HCT116 (cell line): ENCODE data around the gene ARFGAP1.

Experiments
- CTCF ChIP-seq, 3 experiments: fragments of 200-600 bp in 1 of 3; sonication (generic) in 1 of 3; IDR thresholded peaks in 2 of 3; conservative IDR thresholded peaks in 1 of 3; 2 replicates each; pipeline ENCODE4 v1.5.1; 2012 to 2017; ENCODE audit warnings: low read depth in 2 of 3, low read length in 2 of 3, antibody characterized with exemption in 1 of 3, borderline replicate concordance in 1 of 3, control low read depth in 1 of 3, mild to moderate bottlenecking in 1 of 3, mixed read lengths in 1 of 3, mixed run types in 1 of 3, moderate library complexity in 1 of 3; ENCODE audit not compliant: insufficient read depth in 1 of 3
- POLR2A ChIP-seq: IDR thresholded peaks from 2 replicates; pipeline ENCODE4 v1.7.0; 2011; ENCODE audit warnings: borderline replicate concordance; ENCODE audit not compliant: insufficient read depth, insufficient read length; ENCODE audit errors: extremely low read depth
- TF ChIP-seq, protein P1 (sequence below): IDR thresholded peaks from 2 replicates; pipeline ENCODE4 v1.6.1; 2012

DNA sequence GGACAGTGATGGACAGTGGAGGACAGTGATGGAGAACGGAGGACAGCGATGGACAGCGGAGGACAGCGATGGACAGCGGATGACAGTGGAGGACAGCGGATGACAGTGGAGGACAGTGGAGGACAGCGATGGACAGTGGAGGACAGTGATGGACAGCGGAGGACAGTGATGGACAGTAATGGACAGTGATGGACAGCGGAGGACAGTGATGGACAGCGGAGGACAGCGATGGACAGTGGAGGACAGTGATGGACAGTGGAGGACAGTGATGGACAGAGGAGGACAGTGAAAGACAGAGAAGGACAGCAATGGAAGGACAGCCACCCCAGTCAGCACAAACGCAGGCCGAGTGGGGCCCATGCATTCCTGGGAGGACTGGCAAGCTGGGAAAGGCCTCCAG is 15.0 kb upstream of the ARFGAP1 start:
- TF ChIP-seq CTCF (IDR thresholded peaks at IDR 0.05 in 2 of 3, conservative IDR thresholded peaks at IDR 0.05 in 1 of 3; ENCODE audit: borderline replicate concordance in 1 of 3, insufficient read depth in 1 of 3, low read depth in 2 of 3, low read length in 2 of 3) = no peak
- TF ChIP-seq, protein P1, sequence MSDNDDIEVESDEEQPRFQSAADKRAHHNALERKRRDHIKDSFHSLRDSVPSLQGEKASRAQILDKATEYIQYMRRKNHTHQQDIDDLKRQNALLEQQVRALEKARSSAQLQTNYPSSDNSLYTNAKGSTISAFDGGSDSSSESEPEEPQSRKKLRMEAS = no peak
- TF ChIP-seq POLR2A = no peak
